ENCODE measurements around the gene GABRR2. TPM values are rescaled to one million over a fixed set of nuclear protein-coding genes. Genes with fewer than 3 reads are reported as not detected.

Gene GABRR2
- total and polyA plus RNA-seq, 4 donors = 0.10 to 1.7 (median 0.35) TPM

GRCh38 chr6:89281779-89282246 lies 33.3 kb downstream of the GABRR2 start:
- DNase-seq (ENCODE audit: low spot score) = no peak

GRCh38 chr6:89278956-89279355 lies 36.1 kb downstream of the GABRR2 start:
- no peak overlapping the region for H3K27ac ChIP-seq (ENCODE audit: low read depth in 1 of 2, low read length in 2 of 2)
- no peak overlapping the region for H3K4me3 ChIP-seq (ENCODE audit: low read depth in 1 of 3, low read length in 3 of 3)
- H3K9me3 ChIP-seq (ENCODE audit: control insufficient read depth in 4 of 4, low read length in 3 of 4) = no peaks in the 10 kb centered on the region
- DNase-seq (ENCODE audit: low spot score) = no peak
- H3K36me3 ChIP-seq (ENCODE audit: control insufficient read depth in 4 of 4, insufficient read depth in 3 of 4, low read depth in 1 of 4, low read length in 3 of 4) = no peaks in the 10 kb centered on the region
- 89% methylated on average over 9 of the region's 9 CpGs for WGBS
- H3K27me3 ChIP-seq (ENCODE audit: control insufficient read depth in 4 of 4, insufficient read depth in 4 of 4, low read length in 3 of 4) = no peaks in the 10 kb centered on the region
- H3K4me1 ChIP-seq (ENCODE audit: control insufficient read depth in 4 of 4, insufficient read depth in 4 of 4, low read length in 3 of 4) = no peaks in the 10 kb centered on the region
- H3K9ac ChIP-seq (ENCODE audit: low read depth in 1 of 2, low read length in 2 of 2) = no peak overlapping the region
- TF ChIP-seq ATF3 (IDR thresholded peaks at IDR 0.05) (no peak), NR2F2 (IDR thresholded peaks at IDR 0.05) (no peak), RXRA (IDR thresholded peaks at IDR 0.05) (no peak), YY1 (IDR thresholded peaks at IDR 0.05) (no peak), FOXA1 (IDR thresholded peaks at IDR 0.05) (no peak), REST (IDR thresholded peaks at IDR 0.05) (no peak), EGR1 (IDR thresholded peaks at IDR 0.05; ENCODE audit: low read depth in 2 of 2) (no peak), HNF4A (conservative IDR thresholded peaks at IDR 0.05) (no peak), SP1 (IDR thresholded peaks at IDR 0.05) (no peak), HNF4G (IDR thresholded peaks at IDR 0.05) (no peak)
- TF ChIP-seq, protein P1, sequence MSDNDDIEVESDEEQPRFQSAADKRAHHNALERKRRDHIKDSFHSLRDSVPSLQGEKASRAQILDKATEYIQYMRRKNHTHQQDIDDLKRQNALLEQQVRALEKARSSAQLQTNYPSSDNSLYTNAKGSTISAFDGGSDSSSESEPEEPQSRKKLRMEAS (IDR thresholded peaks at IDR 0.05) = no peak

More at GRCh38 chr6:89281779-89282246, 33.3 kb downstream of the GABRR2 start:
- H3K27me3 ChIP-seq (ENCODE audit: control insufficient read depth in 4 of 4, insufficient read depth in 4 of 4, low read length in 3 of 4) = no peaks in the 10 kb centered on the region
- no peaks in the 10 kb centered on the region for H3K36me3 ChIP-seq (ENCODE audit: control insufficient read depth in 4 of 4, insufficient read depth in 3 of 4, low read depth in 1 of 4, low read length in 3 of 4)
- no peak overlapping the region for H3K27ac ChIP-seq (ENCODE audit: low read depth in 1 of 2, low read length in 2 of 2)
- no peaks in the 10 kb centered on the region for H3K9me3 ChIP-seq (ENCODE audit: control insufficient read depth in 4 of 4, low read length in 3 of 4)
- H3K4me1 ChIP-seq (ENCODE audit: control insufficient read depth in 4 of 4, insufficient read depth in 4 of 4, low read length in 3 of 4) = no peaks in the 10 kb centered on the region
- TF ChIP-seq, protein P2, sequence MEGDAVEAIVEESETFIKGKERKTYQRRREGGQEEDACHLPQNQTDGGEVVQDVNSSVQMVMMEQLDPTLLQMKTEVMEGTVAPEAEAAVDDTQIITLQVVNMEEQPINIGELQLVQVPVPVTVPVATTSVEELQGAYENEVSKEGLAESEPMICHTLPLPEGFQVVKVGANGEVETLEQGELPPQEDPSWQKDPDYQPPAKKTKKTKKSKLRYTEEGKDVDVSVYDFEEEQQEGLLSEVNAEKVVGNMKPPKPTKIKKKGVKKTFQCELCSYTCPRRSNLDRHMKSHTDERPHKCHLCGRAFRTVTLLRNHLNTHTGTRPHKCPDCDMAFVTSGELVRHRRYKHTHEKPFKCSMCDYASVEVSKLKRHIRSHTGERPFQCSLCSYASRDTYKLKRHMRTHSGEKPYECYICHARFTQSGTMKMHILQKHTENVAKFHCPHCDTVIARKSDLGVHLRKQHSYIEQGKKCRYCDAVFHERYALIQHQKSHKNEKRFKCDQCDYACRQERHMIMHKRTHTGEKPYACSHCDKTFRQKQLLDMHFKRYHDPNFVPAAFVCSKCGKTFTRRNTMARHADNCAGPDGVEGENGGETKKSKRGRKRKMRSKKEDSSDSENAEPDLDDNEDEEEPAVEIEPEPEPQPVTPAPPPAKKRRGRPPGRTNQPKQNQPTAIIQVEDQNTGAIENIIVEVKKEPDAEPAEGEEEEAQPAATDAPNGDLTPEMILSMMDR (IDR thresholded peaks at IDR 0.05; ENCODE audit: low read depth, low read length, missing input control) = peak; percentile 19
- peak in 1 of 2 donors; percentile 32 for TF ChIP-seq RAD21 (IDR thresholded peaks at IDR 0.05)
- TF ChIP-seq NR2F2 (IDR thresholded peaks at IDR 0.05) = no peak
- no peak for TF ChIP-seq RXRA (IDR thresholded peaks at IDR 0.05)
- TF ChIP-seq REST (IDR thresholded peaks at IDR 0.05) = peak; percentile 59
- TF ChIP-seq HNF4G (IDR thresholded peaks at IDR 0.05) = no peak
- TF ChIP-seq, protein P1 (IDR thresholded peaks at IDR 0.05) = no peak
- no peak for TF ChIP-seq HNF4A (conservative IDR thresholded peaks at IDR 0.05)
- TF ChIP-seq FOXA1 (IDR thresholded peaks at IDR 0.05) = no peak
- TF ChIP-seq JUND (IDR thresholded peaks at IDR 0.05) = no peak
- no peak overlapping the region for H3K4me3 ChIP-seq (ENCODE audit: low read depth in 1 of 3, low read length in 3 of 3)
- H3K9ac ChIP-seq (ENCODE audit: low read depth in 1 of 2, low read length in 2 of 2) = no peak overlapping the region
- WGBS = 74% methylated on average over 10 of the region's 10 CpGs
